ENCODE data around the gene DENND10. TPM values are rescaled to one million over a fixed set of nuclear protein-coding genes. Genes with fewer than 3 reads are reported as not detected.
"Not testable (repeated sequence)": the region's sequence is repeated elsewhere in the genome, so short reads cannot be mapped to it uniquely, and the experiment has no call there.

The DENND10 gene
- polyA plus RNA-seq, 6 donors from 2014 or later = 10.0 to 24.2 (median 18.8) TPM

DNA sequence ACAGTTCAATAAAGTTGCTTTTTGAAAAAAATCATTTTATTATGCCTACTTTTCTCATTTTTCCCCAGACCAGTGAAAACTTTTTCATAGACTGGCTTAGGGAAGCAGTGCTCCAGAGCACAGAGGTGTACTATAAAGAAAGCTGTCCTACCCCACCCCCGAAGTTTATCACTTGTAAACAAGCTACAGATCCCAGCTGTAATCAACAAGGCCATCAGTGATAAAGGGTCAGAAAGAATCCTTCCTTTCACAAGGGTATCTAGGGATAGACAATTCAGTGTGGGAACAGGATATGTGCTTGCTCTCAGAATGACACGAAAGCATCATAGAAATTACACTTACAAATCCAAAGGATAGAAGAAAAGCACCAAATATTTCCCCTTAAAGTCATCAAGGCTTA lies 70.2 kb downstream of the DENND10 start:
- Mint-ChIP-seq H3K27ac (no peak overlapping the region), H3K36me3 (peaks cover 4 to 15% of the 10 kb centered on the region in 2 donors), H3K4me3 (peak overlapping the region in 1 of 8 donors; percentile 38), H3K27me3 (no peaks in the 10 kb centered on the region), H3K4me1 (peaks cover 11 to 27% (median 24%) of the 10 kb centered on the region in 3 donors), H3K9me3 (no peaks in the 10 kb centered on the region)
- DNase-seq (no peak), ATAC-seq (ENCODE audit: low read depth in 2 of 2) (no peak)

- H3K9me3 Mint-ChIP-seq = no peaks in the 10 kb centered on the region
- H3K27me3 Mint-ChIP-seq = no peaks in the 10 kb centered on the region
- H3K4me3 Mint-ChIP-seq = peak overlapping the region in 3 of 8 donors; percentile 8 to 96 (median 96)
- H3K27ac Mint-ChIP-seq = peak overlapping the region in 3 of 6 donors; percentile 72 to 89 (median 76)
- peaks cover 11 to 32% (median 24%) of the 10 kb centered on the region in 3 donors for H3K4me1 Mint-ChIP-seq
- H3K36me3 Mint-ChIP-seq = peaks cover 0 to 8% of the 10 kb centered on the region in 2 donors
- no peak for ATAC-seq (ENCODE audit: low read depth in 2 of 2)
- DNase-seq = no peak
Observed at GRCh38 chr10:119176166-119176565, 72.3 kb downstream of the DENND10 start.

- Mint-ChIP-seq H3K4me3 (peak overlapping the region; percentile 91 to 99 (median 96)), H3K27ac (peak overlapping the region; percentile 62 to 97 (median 92)), H3K4me1 (peaks cover 11 to 32% (median 24%) of the 10 kb centered on the region in 3 donors), H3K9me3 (no peaks in the 10 kb centered on the region), H3K27me3 (no peaks in the 10 kb centered on the region), H3K36me3 (peaks cover 0 to 8% of the 10 kb centered on the region in 2 donors)
- DNase-seq = no peak
- ATAC-seq (ENCODE audit: low read depth in 2 of 2) = no peak
Observed at GRCh38 chr10:119177708-119178371, 73.9 kb downstream of the DENND10 start.

- peak; percentile 86 for DNase-seq
- Mint-ChIP-seq H3K4me1 (peaks cover 11 to 32% (median 24%) of the 10 kb centered on the region in 3 donors), H3K27ac (peak within 1 kb of the TSS; percentile 89 to 97 (median 93)), H3K4me3 (peak within 1 kb of the TSS; percentile 91 to 99 (median 96)), H3K27me3 (no peaks in the 10 kb centered on the region), H3K9me3 (no peaks in the 10 kb centered on the region), H3K36me3 (peaks cover 0 to 8% of the 10 kb centered on the region in 2 donors)
- ATAC-seq (ENCODE audit: low read depth in 2 of 2) = peak; percentile 98 to 99
Observed at GRCh38 chr10:119178372-119179119, 74.6 kb downstream of the DENND10 start, which contains the start of gene PRDX3. TSS of gene PRDX3 (minus strand) at chr10:119178812. CDS start at chr10:119178790, 22 bp downstream.

- not testable (repeated sequence) for DNase-seq; H3K36me3 Mint-ChIP-seq; H3K9me3 Mint-ChIP-seq; H3K27ac Mint-ChIP-seq; ATAC-seq (ENCODE audit: low read depth in 2 of 2); H3K4me3 Mint-ChIP-seq; H3K27me3 Mint-ChIP-seq
- peaks cover 6 to 26% (median 16%) of the 10 kb centered on the region in 3 donors for H3K4me1 Mint-ChIP-seq
Observed at GRCh38 chr10:119180850-119181400, 77.0 kb downstream of the DENND10 start.

DNA sequence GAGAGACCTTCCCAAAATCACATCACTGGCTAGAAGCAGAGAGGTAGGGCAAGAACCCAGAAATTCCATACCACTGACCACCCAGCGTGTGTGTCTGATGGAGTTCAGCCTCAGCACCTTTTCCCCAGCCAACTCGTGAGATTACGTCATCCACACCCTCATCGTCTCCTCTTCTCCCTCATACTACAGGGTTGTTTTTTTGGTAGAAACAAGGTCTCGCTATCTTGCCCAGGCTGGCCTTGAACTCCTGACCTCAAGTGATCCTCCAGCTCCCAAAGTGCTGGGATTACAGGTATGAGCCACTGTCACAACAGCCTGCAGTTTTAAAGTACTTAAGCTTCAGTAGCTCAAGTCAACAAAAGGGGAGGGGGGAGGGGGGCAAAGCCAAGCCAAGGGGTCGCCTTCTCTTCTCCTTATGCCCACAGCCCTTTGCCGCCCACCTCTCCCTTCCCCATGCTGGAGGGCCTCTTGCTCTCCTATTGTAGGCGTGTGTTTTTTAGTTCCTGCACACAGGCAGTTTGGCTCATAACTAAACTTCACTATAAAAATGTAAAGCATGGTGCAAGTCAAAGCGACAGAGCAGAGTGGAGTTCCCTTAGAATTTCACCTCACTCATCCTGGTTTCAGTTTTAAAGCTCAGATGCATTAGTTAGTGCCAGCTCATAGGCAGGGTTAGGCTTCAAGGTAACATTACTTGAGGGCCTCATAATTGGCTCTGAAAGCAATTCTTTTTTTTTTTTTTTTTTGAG lies 79.9 kb downstream of the DENND10 start:
- Mint-ChIP-seq H3K4me3 (peak overlapping the region in 1 of 8 donors; percentile 43), H3K27ac (no peak overlapping the region), H3K9me3 (peaks cover 0 to 1% (median 0%) of the 10 kb centered on the region in 7 donors), H3K36me3 (no peaks in the 10 kb centered on the region), H3K27me3 (no peaks in the 10 kb centered on the region), H3K4me1 (peaks cover 0 to 5% (median 0%) of the 10 kb centered on the region in 3 donors)
- DNase-seq (no peak), ATAC-seq (ENCODE audit: low read depth in 2 of 2) (no peak)

Other genes starting within 250 kb of the DENND10 start
- gene NANOS1, start 74.4 kb upstream of the DENND10 start, polyA plus RNA-seq (ENCODE audit: low read depth in 6 of 6) = not detected
- gene EIF3A, start 23.3 kb upstream of the DENND10 start, polyA plus RNA-seq (ENCODE audit: low read depth in 6 of 6) = 10 to 100 TPM; 23.4 to 47.8 (median 32.0) TPM
- 10 to 100 TPM; 11.0 to 17.1 (median 13.9) TPM for gene SFXN4, start 61.6 kb downstream of the DENND10 start, polyA plus RNA-seq (ENCODE audit: low read depth in 6 of 6)
- 10 to 100 TPM; 32.2 to 63.0 (median 54.7) TPM for gene PRDX3, start 74.7 kb downstream of the DENND10 start, polyA plus RNA-seq (ENCODE audit: low read depth in 6 of 6)
- 10 to 100 TPM in 4 of 6 donors, 1 to 10 TPM in 2; 7.2 to 24.6 (median 13.7) TPM for gene GRK5, start 103.5 kb downstream of the DENND10 start, polyA plus RNA-seq (ENCODE audit: low read depth in 6 of 6)

All from naive B cell (primary cell).